DMS53 treated with DMSO at 0.1 percent for 48 hours (cell line): ENCODE data around the gene FNBP1L.
A peak's percentile ranks its signal among the peaks of the same experiment; 100 is the strongest.
"Not testable (repeated sequence)": the region's sequence is repeated elsewhere in the genome, so short reads cannot be mapped to it uniquely, and the experiment has no call there.

Source experiments
- DNase-seq: peaks from one replicate; lab custom pipeline; 2025; ENCODE audit not compliant: unreplicated experiment; lab: John Stamatoyannopoulos, UW

Gene FNBP1L

GRCh38 chr1:93442741-93443140, 5.2 kb upstream of the FNBP1L start:
- DNase-seq: no peak

GRCh38 chr1:93443454-93443853, 4.5 kb upstream of the FNBP1L start:
- no peak for DNase-seq

- DNase-seq: peak; percentile 100
Observed at GRCh38 chr1:93446837-93447451, 974 bp upstream of the FNBP1L start.

GRCh38 chr1:93448292-93448982, 519 bp downstream of the FNBP1L start:
- DNase-seq: peak; percentile 45

- DNase-seq: peak; percentile 45
Observed at GRCh38 chr1:93448983-93449804, 1.3 kb downstream of the FNBP1L start.

GRCh38 chr1:93450321-93450720, 2.4 kb downstream of the FNBP1L start:
- DNase-seq: no peak

- no peak for DNase-seq
Observed at GRCh38 chr1:93453911-93454310, 6.0 kb downstream of the FNBP1L start.

GRCh38 chr1:93459126-93459525, 11.2 kb downstream of the FNBP1L start:
- DNase-seq: no peak

GRCh38 chr1:93461236-93461635, 13.3 kb downstream of the FNBP1L start:
- no peak for DNase-seq

- no peak for DNase-seq
Observed at GRCh38 chr1:93463960-93464359, 16.0 kb downstream of the FNBP1L start.

- DNase-seq: not testable (repeated sequence)
Observed at GRCh38 chr1:93465371-93466082, 17.6 kb downstream of the FNBP1L start.

GRCh38 chr1:93467606-93468005, 19.7 kb downstream of the FNBP1L start:
- DNase-seq: no peak

- no peak for DNase-seq
Observed at GRCh38 chr1:93468662-93469061, 20.7 kb downstream of the FNBP1L start.

- DNase-seq: not testable (repeated sequence)
Observed at GRCh38 chr1:93469223-93469622, 21.3 kb downstream of the FNBP1L start.

GRCh38 chr1:93471284-93471683, 23.4 kb downstream of the FNBP1L start:
- DNase-seq: no peak

- no peak for DNase-seq
Observed at GRCh38 chr1:93471911-93472310, 24.0 kb downstream of the FNBP1L start.

GRCh38 chr1:93474321-93474720, 26.4 kb downstream of the FNBP1L start:
- DNase-seq: no peak

- no peak for DNase-seq
Observed at GRCh38 chr1:93475681-93476080, 27.8 kb downstream of the FNBP1L start.

GRCh38 chr1:93479133-93479745, 31.3 kb downstream of the FNBP1L start:
- DNase-seq: not testable (repeated sequence)

- not testable (repeated sequence) for DNase-seq
Observed at GRCh38 chr1:93481899-93482298, 34.0 kb downstream of the FNBP1L start.

GRCh38 chr1:93483200-93483599, 35.3 kb downstream of the FNBP1L start:
- no peak for DNase-seq
